NCI-H2196 treated with DMSO at 0.1 percent for 48 hours (cell line): ENCODE results near the gene LPGAT1.
A peak's percentile ranks its signal among the peaks of the same experiment; 100 is the strongest.
"Not testable (repeated sequence)": the region's sequence is repeated elsewhere in the genome, so short reads cannot be mapped to it uniquely, and the experiment has no call there.

Experiments
- DNase-seq: peaks from one replicate; lab custom pipeline; 2025; ENCODE audit not compliant: unreplicated experiment; lab: John Stamatoyannopoulos, UW

Gene LPGAT1

GRCh38 chr1:211708006-211708405, 122.6 kb downstream of the LPGAT1 start:
- no peak for DNase-seq

GRCh38 chr1:211705467-211706091, 125.0 kb downstream of the LPGAT1 start:
- no peak for DNase-seq

- no peak for DNase-seq
These were observed 126.0 kb downstream of the LPGAT1 start for GRCh38 chr1:211704543-211704942.

GRCh38 chr1:211703812-211704537, 126.6 kb downstream of the LPGAT1 start:
- peak; percentile 91 for DNase-seq

GRCh38 chr1:211701733-211702132, 128.8 kb downstream of the LPGAT1 start:
- DNase-seq = no peak

GRCh38 chr1:211699059-211699458, 131.5 kb downstream of the LPGAT1 start:
- DNase-seq = no peak

GRCh38 chr1:211698161-211699026, 132.2 kb downstream of the LPGAT1 start:
- DNase-seq = peak; percentile 39

GRCh38 chr1:211697356-211697755, 133.2 kb downstream of the LPGAT1 start:
- no peak for DNase-seq

GRCh38 chr1:211695135-211695816, 135.3 kb downstream of the LPGAT1 start:
- no peak for DNase-seq

GRCh38 chr1:211693911-211694310, 136.7 kb downstream of the LPGAT1 start:
- not testable (repeated sequence) for DNase-seq
